ENCODE results near the gene KLF7.

- TF ChIP-seq CTCF (IDR thresholded peaks at IDR 0.05; ENCODE audit: insufficient read depth, low read length, poor library complexity, severe bottlenecking) (no peak), EZH2phosphoT487 (conservative IDR thresholded peaks at IDR 0.05; ENCODE audit: low read length) (no peak)
Measured at GRCh38 chr2:207188626-207189419, 23.1 kb upstream of the KLF7 start.
